Measurements from ENCODE around the gene KCNN4. TPM values are rescaled to one million over a fixed set of nuclear protein-coding genes. Genes with fewer than 3 reads are reported as not detected.

Gene KCNN4
- total and polyA plus RNA-seq, 2 donors (not counting 3 experiments of a cell fraction or from before 2014, with no cell fraction given), result 0.29 TPM; not detected in 1

DNA sequence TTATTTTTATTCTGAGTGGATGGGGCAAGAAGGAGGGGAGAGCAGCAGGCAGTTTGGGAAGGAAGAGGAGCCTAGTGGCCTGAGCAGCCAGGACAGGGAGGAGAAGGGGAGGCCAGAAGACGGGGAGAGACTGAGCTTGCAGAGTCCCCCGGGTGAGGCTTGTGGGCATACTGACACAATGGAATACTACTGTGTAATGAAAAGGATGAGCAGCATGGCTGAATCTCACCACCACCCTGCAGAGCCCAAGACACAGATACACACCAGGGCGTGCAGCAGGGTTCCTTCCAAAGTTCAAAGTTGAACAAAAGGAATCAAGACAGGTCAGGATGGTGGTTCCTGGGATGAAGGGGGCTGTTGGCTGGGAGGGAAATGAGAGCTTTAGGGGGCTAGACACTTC lies 18.0 kb downstream of the KCNN4 start:
- intact Hi-C loops (cut with micrococcal nuclease) (no loop called here), dilution Hi-C loops (cut with MboI; ENCODE audit: extremely low pct_ligation_motif_present, low sequenced_read_pairs) (no loop called here)
- peaks cover 27% of the 10 kb centered on the region for H3K4me1 ChIP-seq (ENCODE audit: control insufficient read depth, extremely low read depth, insufficient read depth, low read length)
- FAIRE-seq (no peak), DNase-seq (ENCODE audit: low read depth, low spot score) (no peak)
- ChIA-PET CTCF (interaction anchor here (1.2 to 3.1 kb wide), 6 partner anchors 8 to 94 kb away, joined by 3 to 18 read pairs (median 9); partner anchors contain the start of gene SMG9), POLR2A (no interaction called here)
- TF ChIP-seq POLR2AphosphoS5 (IDR thresholded peaks at IDR 0.05; ENCODE audit: insufficient read depth, low read depth, low read length) (no peak), MAX (IDR thresholded peaks at IDR 0.05; ENCODE audit: insufficient read depth, insufficient read length) (no peak), GATA2 (IDR thresholded peaks at IDR 0.05; ENCODE audit: insufficient read depth, insufficient read length, low read depth, low read length) (no peak), MYC (IDR thresholded peaks at IDR 0.05; ENCODE audit: low read depth, low read length) (no peak), JUN (IDR thresholded peaks at IDR 0.05; ENCODE audit: borderline replicate concordance, insufficient read depth, insufficient read length, low read depth) (no peak), FOS (IDR thresholded peaks at IDR 0.05; ENCODE audit: borderline replicate concordance, insufficient read depth, low read length) (no peak), POLR2A (IDR thresholded peaks at IDR 0.05; ENCODE audit: low read depth, low read length) (no peak), EZH2 (IDR thresholded peaks at IDR 0.05; ENCODE audit: borderline replicate concordance, low read depth, low read length, severe bottlenecking) (no peak)
- TF ChIP-seq, protein P1, sequence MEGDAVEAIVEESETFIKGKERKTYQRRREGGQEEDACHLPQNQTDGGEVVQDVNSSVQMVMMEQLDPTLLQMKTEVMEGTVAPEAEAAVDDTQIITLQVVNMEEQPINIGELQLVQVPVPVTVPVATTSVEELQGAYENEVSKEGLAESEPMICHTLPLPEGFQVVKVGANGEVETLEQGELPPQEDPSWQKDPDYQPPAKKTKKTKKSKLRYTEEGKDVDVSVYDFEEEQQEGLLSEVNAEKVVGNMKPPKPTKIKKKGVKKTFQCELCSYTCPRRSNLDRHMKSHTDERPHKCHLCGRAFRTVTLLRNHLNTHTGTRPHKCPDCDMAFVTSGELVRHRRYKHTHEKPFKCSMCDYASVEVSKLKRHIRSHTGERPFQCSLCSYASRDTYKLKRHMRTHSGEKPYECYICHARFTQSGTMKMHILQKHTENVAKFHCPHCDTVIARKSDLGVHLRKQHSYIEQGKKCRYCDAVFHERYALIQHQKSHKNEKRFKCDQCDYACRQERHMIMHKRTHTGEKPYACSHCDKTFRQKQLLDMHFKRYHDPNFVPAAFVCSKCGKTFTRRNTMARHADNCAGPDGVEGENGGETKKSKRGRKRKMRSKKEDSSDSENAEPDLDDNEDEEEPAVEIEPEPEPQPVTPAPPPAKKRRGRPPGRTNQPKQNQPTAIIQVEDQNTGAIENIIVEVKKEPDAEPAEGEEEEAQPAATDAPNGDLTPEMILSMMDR (IDR thresholded peaks at IDR 0.05; ENCODE audit: extremely low read depth in 1 of 2, insufficient read depth in 1 of 2, low read depth in 1 of 2, low read length in 2 of 2), result no peak
- no TSS peak for BruUV-seq (replicated peaks)
- H3K4me2 ChIP-seq (ENCODE audit: insufficient read depth, low read length), result no peak overlapping the region
- no peaks in the 10 kb centered on the region for H3K36me3 ChIP-seq (ENCODE audit: control insufficient read depth in 2 of 2, extremely low read depth in 1 of 2, insufficient read depth in 2 of 2, low read length in 2 of 2)
- H3K9me3 ChIP-seq (replicated peaks; ENCODE audit: control insufficient read depth, insufficient read depth, low read length), result no peaks in the 10 kb centered on the region
- H3K4me3 ChIP-seq (replicated peaks in 1 of 3; ENCODE audit: insufficient read depth in 1 of 3, low read depth in 1 of 3, low read length in 3 of 3), result no peak overlapping the region
- no peaks in the 10 kb centered on the region for H3K9me1 ChIP-seq (replicated peaks; ENCODE audit: control insufficient read depth, extremely low read depth, insufficient read depth, low read length)
- no peak overlapping the region for H3K27ac ChIP-seq (ENCODE audit: insufficient read depth, low read depth, low read length)
- no peaks in the 10 kb centered on the region for H4K20me1 ChIP-seq (replicated peaks; ENCODE audit: control insufficient read depth, extremely low read depth, insufficient read depth, low read length)
- no peaks in the 10 kb centered on the region for H3K79me2 ChIP-seq (ENCODE audit: control insufficient read depth, insufficient read depth, low read length)
- H2AFZ ChIP-seq (ENCODE audit: low read depth, low read length), result no peak overlapping the region
- no peak overlapping the region for H3K9ac ChIP-seq (replicated peaks; ENCODE audit: extremely low read depth, insufficient read depth, low read length)
- no peaks in the 10 kb centered on the region for H3K27me3 ChIP-seq (ENCODE audit: control insufficient read depth in 2 of 2, insufficient read depth in 2 of 2, low read length in 2 of 2)
